Esophagus muscularis mucosa (tissue), 4 donors: Measurements from ENCODE around the gene FOXN3.

Experiments
- EP300 ChIP-seq: sonication (generic); formaldehyde crosslinking; IDR thresholded peaks from one replicate; pipeline ENCODE4 v1.6.1; 2017; ENCODE audit warnings: antibody characterized with exemption
- POLR2A ChIP-seq: fragments of 450-650 bp; IDR thresholded peaks from one replicate; pipeline ENCODE4 v1.6.1; 2017; ENCODE audit warnings: antibody characterized with exemption, moderate library complexity, mild to moderate bottlenecking, low read depth
- POLR2AphosphoS5 ChIP-seq, 2 donors: sonication (generic); formaldehyde crosslinking; IDR thresholded peaks; one replicate each; pipeline ENCODE4 v1.6.1; 2017; ENCODE audit warnings: antibody characterized with exemption in 2 of 2
- TF ChIP-seq, protein P1 (sequence below), 3 experiments: fragments of 200-600 bp in 2 of 3; fragments of 450-650 bp in 1 of 3; sonication (generic) in 2 of 3; IDR thresholded peaks; one replicate each; pipeline ENCODE4 v1.5.1; 2017 to 2019; ENCODE audit warnings: antibody characterized with exemption in 3 of 3, mild to moderate bottlenecking in 2 of 3, moderate library complexity in 1 of 3

DNA sequence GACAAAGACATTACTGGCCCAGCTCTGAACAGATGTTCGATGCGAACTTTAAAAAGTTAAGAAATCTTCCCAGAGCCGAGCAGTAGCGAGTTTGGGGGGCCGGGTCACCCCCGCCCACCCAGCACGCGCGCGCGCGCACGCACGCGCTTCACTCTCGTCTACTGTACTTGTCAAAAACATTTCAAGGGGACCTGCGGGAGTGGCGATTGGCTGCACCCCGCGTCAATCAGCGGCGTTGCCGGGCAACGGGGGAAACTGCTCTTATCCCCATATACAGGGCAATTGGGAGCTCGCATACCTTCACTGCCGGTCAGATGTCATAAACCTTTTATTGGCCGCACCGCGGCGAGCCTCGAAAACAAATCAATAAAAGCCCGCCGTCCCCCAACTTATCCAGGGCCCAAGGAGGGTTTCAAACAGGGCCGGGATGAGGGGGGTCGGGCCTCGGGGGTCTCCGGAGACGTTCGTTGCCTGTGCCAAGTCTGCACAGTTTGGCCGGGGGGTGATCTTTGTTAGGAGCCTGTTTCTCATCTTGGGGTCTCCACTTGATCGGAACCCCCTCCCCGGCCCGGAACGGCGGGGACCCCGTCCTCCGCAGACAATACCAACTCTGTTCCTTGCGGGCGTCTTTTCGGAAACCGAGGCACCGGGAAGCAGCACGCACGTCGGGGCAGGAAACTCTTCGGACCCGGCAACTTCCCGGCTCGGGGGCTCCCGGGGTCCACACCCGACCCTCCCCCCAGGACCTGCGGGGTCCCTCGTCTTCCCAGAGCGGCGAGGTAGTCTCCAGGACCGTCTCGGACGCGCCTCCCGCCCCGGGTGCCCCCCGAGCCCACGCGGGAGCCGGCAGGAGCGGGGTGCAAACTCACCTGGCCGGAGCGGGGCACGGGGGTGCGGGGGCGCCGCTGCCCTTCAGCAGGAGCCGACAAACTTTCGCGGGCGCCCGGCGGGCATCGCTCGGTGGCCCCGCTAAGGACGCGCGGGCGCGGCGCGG is 734 bp downstream of the FOXN3 start:
- TF ChIP-seq, protein P1, sequence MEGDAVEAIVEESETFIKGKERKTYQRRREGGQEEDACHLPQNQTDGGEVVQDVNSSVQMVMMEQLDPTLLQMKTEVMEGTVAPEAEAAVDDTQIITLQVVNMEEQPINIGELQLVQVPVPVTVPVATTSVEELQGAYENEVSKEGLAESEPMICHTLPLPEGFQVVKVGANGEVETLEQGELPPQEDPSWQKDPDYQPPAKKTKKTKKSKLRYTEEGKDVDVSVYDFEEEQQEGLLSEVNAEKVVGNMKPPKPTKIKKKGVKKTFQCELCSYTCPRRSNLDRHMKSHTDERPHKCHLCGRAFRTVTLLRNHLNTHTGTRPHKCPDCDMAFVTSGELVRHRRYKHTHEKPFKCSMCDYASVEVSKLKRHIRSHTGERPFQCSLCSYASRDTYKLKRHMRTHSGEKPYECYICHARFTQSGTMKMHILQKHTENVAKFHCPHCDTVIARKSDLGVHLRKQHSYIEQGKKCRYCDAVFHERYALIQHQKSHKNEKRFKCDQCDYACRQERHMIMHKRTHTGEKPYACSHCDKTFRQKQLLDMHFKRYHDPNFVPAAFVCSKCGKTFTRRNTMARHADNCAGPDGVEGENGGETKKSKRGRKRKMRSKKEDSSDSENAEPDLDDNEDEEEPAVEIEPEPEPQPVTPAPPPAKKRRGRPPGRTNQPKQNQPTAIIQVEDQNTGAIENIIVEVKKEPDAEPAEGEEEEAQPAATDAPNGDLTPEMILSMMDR (IDR thresholded peaks at IDR 0.05): no peak
- TF ChIP-seq EP300 (no peak), POLR2A (no peak), POLR2AphosphoS5 (IDR thresholded peaks at IDR 0.05) (peak; percentile 82 to 85)
